Neural crest cell (in vitro differentiated cells): ENCODE data around the gene URGCP. TPM values are rescaled to one million over a fixed set of nuclear protein-coding genes. Genes with fewer than 3 reads are reported as not detected.

Experiments used
- DNase-seq: peaks from one replicate; pipeline ENCODE4 v3.0.0; 2021; ENCODE audit warnings: low read depth, mixed read lengths, low spot score
- H3K27ac Mint-ChIP-seq: one replicate; pipeline ENCODE4 v1.8.0; 2021; ENCODE audit warnings: mild to moderate bottlenecking, mixed read lengths; ENCODE audit not compliant: unreplicated experiment
- H3K27me3 Mint-ChIP-seq: 2 replicates; pipeline ENCODE4 v1.8.0; 2021; ENCODE audit warnings: low read depth, mild to moderate bottlenecking, mixed read lengths
- H3K36me3 Mint-ChIP-seq: 2 replicates; pipeline ENCODE4 v1.8.0; 2021; ENCODE audit warnings: low read depth, mild to moderate bottlenecking, mixed read lengths
- H3K4me1 Mint-ChIP-seq: 2 replicates; pipeline ENCODE4 v1.8.0; 2021; ENCODE audit warnings: mixed read lengths
- H3K4me3 Mint-ChIP-seq: one replicate; pipeline ENCODE4 v1.8.0; 2021; ENCODE audit warnings: mild to moderate bottlenecking, mixed read lengths
- H3K9me3 Mint-ChIP-seq: 2 replicates; pipeline ENCODE4 v1.8.0; 2021; ENCODE audit warnings: mixed read lengths
- total RNA-seq: library from RNA; stranded (reverse); gene quantifications from 2 replicates; pipeline ENCODE4 v1.2.1, GENCODE V29; 2021
- TF ChIP-seq, protein P1 (sequence below): fragments of 200-600 bp; sonication (generic); conservative IDR thresholded peaks from 2 replicates; pipeline ENCODE4 v1.5.0; 2021; ENCODE audit warnings: antibody characterized with exemption, mild to moderate bottlenecking

URGCP gene
- total RNA-seq, 1 donor from 2014 or later: 30.0 TPM

DNA sequence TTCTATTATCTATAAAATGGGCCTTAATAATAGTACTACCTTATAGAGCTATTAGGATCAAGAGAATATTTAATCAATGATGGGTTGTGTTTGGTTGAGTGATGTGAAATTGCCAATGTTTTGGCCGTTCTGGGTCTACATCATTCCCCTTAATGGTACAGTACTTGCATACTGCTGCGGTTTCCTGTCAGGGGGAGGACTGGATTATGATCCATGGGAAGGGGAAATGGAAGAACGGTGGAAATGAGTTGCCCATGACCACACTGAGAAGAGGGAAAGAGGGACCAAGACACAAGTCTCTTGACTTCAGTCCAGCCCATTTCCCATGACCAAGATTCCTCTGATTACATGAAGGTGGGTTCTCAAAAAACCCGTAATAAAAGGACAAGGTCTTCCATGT lies 36.1 kb downstream of the URGCP start:
- H3K4me3 Mint-ChIP-seq: peak overlapping the region; percentile 81
- H3K9me3 Mint-ChIP-seq: no peaks in the 10 kb centered on the region
- peaks cover 18% of the 10 kb centered on the region for H3K36me3 Mint-ChIP-seq

DNA sequence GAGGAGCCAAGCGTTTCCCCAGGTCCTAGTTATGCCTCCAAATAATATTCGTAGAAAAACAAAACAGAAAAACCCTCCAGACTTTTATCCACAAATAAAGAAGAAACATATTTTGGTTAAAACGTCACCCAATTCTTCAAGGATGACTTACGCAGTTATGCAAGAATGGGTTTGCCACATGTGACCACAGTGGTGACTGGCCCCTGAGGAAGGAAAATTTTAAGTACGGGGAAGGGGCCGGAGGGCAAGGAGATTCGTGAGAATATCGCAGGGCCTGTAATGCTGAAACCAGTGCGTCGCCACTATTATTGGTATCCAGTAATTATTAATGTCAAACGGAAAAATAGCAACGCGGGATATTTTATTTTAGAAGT lies 36.5 kb downstream of the URGCP start:
- TF ChIP-seq, protein P1, sequence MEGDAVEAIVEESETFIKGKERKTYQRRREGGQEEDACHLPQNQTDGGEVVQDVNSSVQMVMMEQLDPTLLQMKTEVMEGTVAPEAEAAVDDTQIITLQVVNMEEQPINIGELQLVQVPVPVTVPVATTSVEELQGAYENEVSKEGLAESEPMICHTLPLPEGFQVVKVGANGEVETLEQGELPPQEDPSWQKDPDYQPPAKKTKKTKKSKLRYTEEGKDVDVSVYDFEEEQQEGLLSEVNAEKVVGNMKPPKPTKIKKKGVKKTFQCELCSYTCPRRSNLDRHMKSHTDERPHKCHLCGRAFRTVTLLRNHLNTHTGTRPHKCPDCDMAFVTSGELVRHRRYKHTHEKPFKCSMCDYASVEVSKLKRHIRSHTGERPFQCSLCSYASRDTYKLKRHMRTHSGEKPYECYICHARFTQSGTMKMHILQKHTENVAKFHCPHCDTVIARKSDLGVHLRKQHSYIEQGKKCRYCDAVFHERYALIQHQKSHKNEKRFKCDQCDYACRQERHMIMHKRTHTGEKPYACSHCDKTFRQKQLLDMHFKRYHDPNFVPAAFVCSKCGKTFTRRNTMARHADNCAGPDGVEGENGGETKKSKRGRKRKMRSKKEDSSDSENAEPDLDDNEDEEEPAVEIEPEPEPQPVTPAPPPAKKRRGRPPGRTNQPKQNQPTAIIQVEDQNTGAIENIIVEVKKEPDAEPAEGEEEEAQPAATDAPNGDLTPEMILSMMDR: no peak
- DNase-seq: no peak
- H3K4me1 Mint-ChIP-seq: peaks cover 34% of the 10 kb centered on the region
- H3K27ac Mint-ChIP-seq: peak overlapping the region; percentile 97
- H3K27me3 Mint-ChIP-seq: peaks cover 3% of the 10 kb centered on the region
- H3K36me3 Mint-ChIP-seq: peaks cover 18% of the 10 kb centered on the region
- peak overlapping the region; percentile 81 for H3K4me3 Mint-ChIP-seq
- no peaks in the 10 kb centered on the region for H3K9me3 Mint-ChIP-seq

More for the DNA sequence above, 36.1 kb downstream of the URGCP start:
- peaks cover 3% of the 10 kb centered on the region for H3K27me3 Mint-ChIP-seq
- H3K27ac Mint-ChIP-seq: no peak overlapping the region
- DNase-seq: no peak
- TF ChIP-seq, protein P1: no peak
- peaks cover 34% of the 10 kb centered on the region for H3K4me1 Mint-ChIP-seq

DNA sequence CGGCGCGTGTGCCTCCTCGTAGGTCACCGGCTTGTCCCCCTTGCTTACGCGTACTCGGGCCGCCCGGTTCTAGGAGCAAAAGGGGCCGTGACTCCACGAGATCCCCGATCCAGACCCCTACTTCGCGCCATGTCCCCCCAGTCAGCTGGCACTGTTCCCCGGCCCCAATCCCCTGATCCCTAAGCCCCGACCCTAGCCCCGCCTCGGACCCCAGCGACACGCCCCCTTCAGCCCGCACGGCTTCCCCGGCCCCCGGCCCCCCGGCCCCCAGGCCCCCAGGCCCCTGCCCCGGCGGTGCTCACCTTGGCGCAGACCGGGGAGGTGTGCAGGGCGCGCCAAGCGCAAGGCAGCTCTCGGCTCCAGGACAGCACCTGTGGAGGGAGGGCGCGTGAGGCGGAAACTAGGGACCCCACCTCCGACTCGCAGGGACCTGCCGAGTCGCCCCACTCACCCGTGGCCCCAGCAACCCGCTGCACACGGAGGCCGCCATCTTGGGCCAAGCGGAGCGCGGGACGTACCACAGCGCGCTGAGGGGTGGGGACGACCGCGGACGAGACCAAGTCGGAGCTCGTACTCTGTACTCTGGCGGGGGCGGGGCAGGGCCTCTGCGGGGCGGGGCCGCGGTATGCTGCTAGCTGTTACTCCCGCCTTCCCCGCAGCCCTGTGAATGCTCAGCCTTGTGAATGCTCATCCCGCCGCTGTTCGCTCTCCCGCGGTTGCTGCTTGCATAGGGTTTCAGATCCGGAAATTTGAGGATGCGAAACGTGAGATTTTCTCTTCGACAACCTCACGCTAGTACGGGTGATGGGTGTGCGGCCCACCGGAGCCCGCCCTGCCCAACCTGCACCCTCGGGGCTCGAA lies 37.2 kb downstream of the URGCP start, which contains the start of gene MRPS24:
Gene MRPS24, minus strand, starts transcription at position 512 of the 861 bp plus-strand sequence. Its CDS starts 22 bp downstream, at position 490.
- Mint-ChIP-seq H3K9me3 (no peaks in the 10 kb centered on the region), H3K36me3 (peaks cover 18% of the 10 kb centered on the region), H3K27ac (peak within 1 kb of the TSS; percentile 97), H3K4me1 (peaks cover 34% of the 10 kb centered on the region), H3K27me3 (peaks cover 5% of the 10 kb centered on the region), H3K4me3 (peak within 1 kb of the TSS; percentile 81)
- TF ChIP-seq, protein P1: no peak
- peak; percentile 95 for DNase-seq

DNA sequence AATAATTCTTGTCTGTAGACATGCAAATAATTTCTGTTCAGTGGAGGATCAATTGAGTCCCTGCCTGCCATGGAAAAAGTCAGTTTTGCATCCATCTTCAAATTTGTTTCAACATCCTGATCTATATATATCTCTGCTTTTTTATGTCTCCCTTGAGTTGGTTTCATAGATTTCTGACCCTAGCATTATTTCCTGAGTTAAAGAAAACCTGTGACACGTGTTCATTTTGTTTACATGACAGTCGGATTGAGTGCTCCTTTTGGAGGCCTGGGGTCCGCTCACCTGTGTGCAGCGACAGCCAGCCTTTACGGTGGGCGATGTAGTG lies 37.8 kb downstream of the URGCP start:
- Mint-ChIP-seq H3K27ac (peak overlapping the region; percentile 6), H3K4me1 (peaks cover 34% of the 10 kb centered on the region), H3K27me3 (peaks cover 10% of the 10 kb centered on the region), H3K4me3 (peak overlapping the region; percentile 81), H3K36me3 (peaks cover 16% of the 10 kb centered on the region), H3K9me3 (no peaks in the 10 kb centered on the region)
- TF ChIP-seq, protein P1: no peak
- DNase-seq: no peak

DNA sequence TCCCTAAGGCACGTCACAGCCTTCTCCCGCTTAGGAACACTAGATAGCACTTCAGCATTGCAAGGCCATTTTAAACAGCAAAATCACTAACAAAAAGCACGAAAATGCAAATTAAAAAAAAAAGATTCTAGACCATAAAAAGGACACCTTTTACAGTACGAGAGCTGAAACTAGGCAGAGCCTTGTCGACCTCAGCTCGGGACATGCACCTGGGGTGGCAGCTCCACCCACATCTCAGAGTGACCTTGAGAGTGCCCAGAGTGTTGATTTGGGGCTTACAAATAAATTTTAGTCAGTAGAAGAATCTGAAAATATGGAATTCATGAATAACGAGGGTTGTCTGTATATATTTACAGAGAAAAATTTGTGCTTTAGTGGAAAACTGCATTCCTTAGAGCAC lies 38.2 kb downstream of the URGCP start:
- Mint-ChIP-seq H3K4me3 (peak overlapping the region; percentile 81), H3K9me3 (no peaks in the 10 kb centered on the region), H3K27me3 (peaks cover 15% of the 10 kb centered on the region), H3K27ac (no peak overlapping the region), H3K4me1 (peaks cover 34% of the 10 kb centered on the region), H3K36me3 (peaks cover 16% of the 10 kb centered on the region)
- TF ChIP-seq, protein P1: no peak
- no peak for DNase-seq
